RWPE2 (cell line): ENCODE measurements around the gene ZNF689.

Source experiments
- ATAC-seq: fragments of 200-7000 bp; cut with Tn5 transposase; 3 replicates; pipeline ENCODE4 v1.9.1; 2021; ENCODE audit warnings: low read depth
- DNase-seq: peaks from one replicate; pipeline ENCODE4 v3.0.0-alpha.2; 2020; ENCODE audit warnings: low spot score
- H3K27ac ChIP-seq: fragments of 450-650 bp; 2 replicates; pipeline ENCODE4 v1.5.1; 2017; ENCODE audit warnings: mild to moderate bottlenecking; ENCODE audit not compliant: poor library complexity, severe bottlenecking
- H3K27me3 ChIP-seq: fragments of 250-450 bp; sonication (Bioruptor Pico); 2 replicates; pipeline ENCODE4 v1.5.1; 2021; ENCODE audit warnings: mild to moderate bottlenecking, moderate library complexity; ENCODE audit not compliant: insufficient read depth, poor library complexity, severe bottlenecking
- H3K36me3 ChIP-seq: fragments of 250-450 bp; sonication (Bioruptor Pico); 2 replicates; pipeline ENCODE4 v1.5.1; 2020; ENCODE audit warnings: low read depth, mild to moderate bottlenecking, moderate library complexity
- H3K4me1 ChIP-seq: fragments of 250-450 bp; sonication (Bioruptor Pico); 2 replicates; pipeline ENCODE4 v1.5.1; 2021; ENCODE audit warnings: mild to moderate bottlenecking, moderate library complexity; ENCODE audit not compliant: insufficient read depth, poor library complexity, severe bottlenecking
- H3K4me3 ChIP-seq: fragments of 250-450 bp; sonication (Bioruptor Pico); 2 replicates; pipeline ENCODE4 v1.5.1; 2021; ENCODE audit warnings: mild to moderate bottlenecking, moderate library complexity; ENCODE audit not compliant: severe bottlenecking
- H3K9me3 ChIP-seq: fragments of 250-450 bp; sonication (Bioruptor Pico); 2 replicates; pipeline ENCODE4 v1.5.1; 2021; ENCODE audit warnings: mild to moderate bottlenecking, moderate library complexity; ENCODE audit not compliant: severe bottlenecking
- CTCF ChIP-seq: fragments of 450-650 bp; IDR thresholded peaks from one replicate; pipeline ENCODE4 v1.5.1; 2017; ENCODE audit warnings: mild to moderate bottlenecking, moderate library complexity; ENCODE audit not compliant: poor library complexity, severe bottlenecking

The ZNF689 gene

GRCh38 chr16:30605158-30605557 lies 5.0 kb downstream of the ZNF689 start:
- Histone ChIP-seq H3K4me3 (no peak overlapping the region), H3K4me1 (no peaks in the 10 kb centered on the region), H3K36me3 (peaks cover 52% of the 10 kb centered on the region), H3K27ac (no peak overlapping the region), H3K9me3 (no peaks in the 10 kb centered on the region), H3K27me3 (no peaks in the 10 kb centered on the region)
- no peak for TF ChIP-seq CTCF
- ATAC-seq = no peak
- DNase-seq = no peak

GRCh38 chr16:30604316-30604947 lies 5.8 kb downstream of the ZNF689 start:
- no peaks in the 10 kb centered on the region for H3K9me3 ChIP-seq
- H3K4me3 ChIP-seq = no peak overlapping the region
- ATAC-seq (no peak), DNase-seq (no peak)
- no peaks in the 10 kb centered on the region for H3K27me3 ChIP-seq
- peaks cover 52% of the 10 kb centered on the region for H3K36me3 ChIP-seq
- H3K4me1 ChIP-seq = no peaks in the 10 kb centered on the region
- no peak for TF ChIP-seq CTCF
- H3K27ac ChIP-seq = no peak overlapping the region

- DNase-seq = no peak
- Histone ChIP-seq H3K4me1 (no peaks in the 10 kb centered on the region), H3K36me3 (peaks cover 52% of the 10 kb centered on the region), H3K27ac (no peak overlapping the region), H3K27me3 (no peaks in the 10 kb centered on the region), H3K4me3 (no peak overlapping the region), H3K9me3 (no peaks in the 10 kb centered on the region)
- ATAC-seq = no peak
- no peak for TF ChIP-seq CTCF
Observed at GRCh38 chr16:30603945-30604315, 6.3 kb downstream of the ZNF689 start.

GRCh38 chr16:30602616-30603277 lies 7.4 kb downstream of the ZNF689 start:
- H3K36me3 ChIP-seq = peaks cover 42% of the 10 kb centered on the region
- ATAC-seq (peak; percentile 32; the same call in 1 of the 3 replicates), DNase-seq (no peak)
- no peaks in the 10 kb centered on the region for H3K4me1 ChIP-seq
- H3K27ac ChIP-seq = no peak overlapping the region
- no peaks in the 10 kb centered on the region for H3K27me3 ChIP-seq
- H3K9me3 ChIP-seq = no peaks in the 10 kb centered on the region
- H3K4me3 ChIP-seq = no peak overlapping the region
- TF ChIP-seq CTCF = no peak

GRCh38 chr16:30601966-30602365 lies 8.2 kb downstream of the ZNF689 start:
- peaks cover 38% of the 10 kb centered on the region for H3K36me3 ChIP-seq

More at GRCh38 chr16:30601966-30602365, 8.2 kb downstream of the ZNF689 start:
- no peak overlapping the region for H3K4me3 ChIP-seq
- H3K4me1 ChIP-seq = no peaks in the 10 kb centered on the region
- no peak overlapping the region for H3K27ac ChIP-seq
- TF ChIP-seq CTCF = no peak
- H3K9me3 ChIP-seq = no peaks in the 10 kb centered on the region
- H3K27me3 ChIP-seq = no peaks in the 10 kb centered on the region
- ATAC-seq (no peak), DNase-seq (no peak)
